ENCODE data around the gene RPS6KA4. TPM values are rescaled to one million over a fixed set of nuclear protein-coding genes. Genes with fewer than 3 reads are reported as not detected.

The RPS6KA4 gene
- total RNA-seq, 1 experiment from 2014 or later: 67.3 TPM

GRCh38 chr11:64314146-64314804 lies 44.7 kb upstream of the RPS6KA4 start:
- DNase-seq (ENCODE audit: low read depth, low spot score) (no peak), ATAC-seq (no peak)
- H3K27ac ChIP-seq (ENCODE audit: low read depth, low read length): peak overlapping the region; percentile 18; the same call in 1 of the 2 replicates
- H3K4me3 ChIP-seq (replicated peaks in 1 of 2; ENCODE audit: low read depth in 1 of 2, low read length in 2 of 2): no peak overlapping the region
- CTCF ChIA-PET: interaction anchor here (1.3 to 2.4 kb wide), 3 partner anchors 10 to 42 kb away, joined by 4 to 8 read pairs (median 5); no protein-coding TSS in a partner anchor
- no peaks in the 10 kb centered on the region for H3K9me3 ChIP-seq (ENCODE audit: control insufficient read depth in 1 of 2, insufficient read depth in 1 of 2, low read depth in 1 of 2, low read length in 2 of 2)
- no peak overlapping the region for H3K9ac ChIP-seq (ENCODE audit: low read length)
- intact Hi-C loops (cut with micrococcal nuclease): no loop called here
- no peaks in the 10 kb centered on the region for H4K20me1 ChIP-seq (ENCODE audit: insufficient read depth)
- no peaks in the 10 kb centered on the region for H3K9me2 ChIP-seq (ENCODE audit: insufficient read depth)
- no TSS peak for BruUV-seq (replicated peaks)
- POLR2A ChIA-PET: interaction anchor here (1.0 to 2.0 kb wide), 2 partner anchors 10 to 17 kb away, joined by 5 to 6 read pairs; no protein-coding TSS in a partner anchor
- TF ChIP-seq SP1 (IDR thresholded peaks at IDR 0.05; ENCODE audit: low read depth) (no peak), SIN3A (IDR thresholded peaks at IDR 0.05; ENCODE audit: low read depth) (no peak), CTCF (IDR thresholded peaks at IDR 0.05 in 2 of 3, conservative IDR thresholded peaks at IDR 0.05 in 1 of 3; ENCODE audit: borderline replicate concordance in 1 of 3, insufficient read depth in 1 of 3, low read depth in 2 of 3, low read length in 2 of 3) (peak in 2 of 3 experiments; percentile 44 to 47; a peak in 3 of 6 replicates), ZBTB33 (IDR thresholded peaks at IDR 0.05; ENCODE audit: extremely low read depth, insufficient replicate concordance, low read length) (no peak)
- H3K27me3 ChIP-seq (ENCODE audit: insufficient read depth, low read length): no peaks in the 10 kb centered on the region
- RAD21 ChIA-PET (ENCODE audit: low non-redundant PET in 1 of 2, low total read pairs in 2 of 2, uncharacterized antibody in 2 of 2, unreplicated experiment in 2 of 2): no interaction called here
- peaks cover 0 to 23% of the 10 kb centered on the region in 2 experiments; a peak in 2 of 4 replicates for H3K36me3 ChIP-seq (ENCODE audit: control insufficient read depth in 1 of 2, insufficient read depth in 2 of 2, low read length in 2 of 2)
- H3K4me2 ChIP-seq (ENCODE audit: low read length): no peak overlapping the region
- H2AFZ ChIP-seq (ENCODE audit: low read depth, low read length, poor library complexity, severe bottlenecking): no peak overlapping the region
- H3K79me2 ChIP-seq (ENCODE audit: insufficient read depth, low read length): peaks cover 44% of the 10 kb centered on the region
- peaks cover 7 to 31% of the 10 kb centered on the region in 2 experiments; a peak in 3 of 4 replicates for H3K4me1 ChIP-seq (ENCODE audit: control insufficient read depth in 1 of 2, insufficient read depth in 2 of 2, low read length in 2 of 2)

Measured in HCT116 (cell line).